ENCODE measurements around the gene PELI2.

DNA sequence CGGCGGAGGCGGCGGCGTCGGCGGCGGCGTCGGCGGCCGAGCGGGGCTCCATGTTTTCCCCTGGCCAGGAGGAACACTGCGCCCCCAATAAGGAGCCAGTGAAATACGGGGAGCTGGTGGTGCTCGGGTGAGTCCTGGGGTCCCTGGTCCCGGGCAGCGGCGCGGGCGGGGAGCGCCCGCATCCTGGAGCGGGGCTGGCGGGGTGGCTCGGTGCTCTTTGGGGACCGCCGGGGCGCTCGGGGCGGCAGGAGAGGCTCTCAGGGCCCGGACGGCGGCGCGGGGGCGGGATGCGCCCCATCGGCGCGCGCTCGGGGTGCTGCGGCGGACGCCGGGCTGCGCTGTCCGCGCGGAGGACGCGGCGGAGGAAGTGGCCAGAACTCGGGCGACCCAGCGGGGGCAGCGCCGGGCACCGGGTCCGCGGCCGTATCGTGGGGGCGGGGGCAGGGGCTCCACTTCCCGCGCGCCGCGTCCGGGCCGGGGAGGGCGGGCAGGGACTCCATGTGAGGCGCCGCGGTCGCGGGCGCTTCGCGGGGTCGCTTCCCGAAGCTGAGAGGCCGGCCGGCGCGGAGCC is 485 bp downstream of the PELI2 start:
- TF ChIP-seq, protein P1, sequence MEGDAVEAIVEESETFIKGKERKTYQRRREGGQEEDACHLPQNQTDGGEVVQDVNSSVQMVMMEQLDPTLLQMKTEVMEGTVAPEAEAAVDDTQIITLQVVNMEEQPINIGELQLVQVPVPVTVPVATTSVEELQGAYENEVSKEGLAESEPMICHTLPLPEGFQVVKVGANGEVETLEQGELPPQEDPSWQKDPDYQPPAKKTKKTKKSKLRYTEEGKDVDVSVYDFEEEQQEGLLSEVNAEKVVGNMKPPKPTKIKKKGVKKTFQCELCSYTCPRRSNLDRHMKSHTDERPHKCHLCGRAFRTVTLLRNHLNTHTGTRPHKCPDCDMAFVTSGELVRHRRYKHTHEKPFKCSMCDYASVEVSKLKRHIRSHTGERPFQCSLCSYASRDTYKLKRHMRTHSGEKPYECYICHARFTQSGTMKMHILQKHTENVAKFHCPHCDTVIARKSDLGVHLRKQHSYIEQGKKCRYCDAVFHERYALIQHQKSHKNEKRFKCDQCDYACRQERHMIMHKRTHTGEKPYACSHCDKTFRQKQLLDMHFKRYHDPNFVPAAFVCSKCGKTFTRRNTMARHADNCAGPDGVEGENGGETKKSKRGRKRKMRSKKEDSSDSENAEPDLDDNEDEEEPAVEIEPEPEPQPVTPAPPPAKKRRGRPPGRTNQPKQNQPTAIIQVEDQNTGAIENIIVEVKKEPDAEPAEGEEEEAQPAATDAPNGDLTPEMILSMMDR (IDR thresholded peaks at IDR 0.05), result no peak
- TF ChIP-seq POLR2A (IDR thresholded peaks at IDR 0.05), result no peak
